22Rv1 (cell line): ENCODE measurements around the gene MAPRE3.

Experiments
- H3K27ac ChIP-seq: fragments of 450-650 bp; 2 replicates; pipeline ENCODE4 v1.5.1; 2017
- CTCF ChIP-seq: fragments of 450-650 bp; IDR thresholded peaks from 2 replicates; pipeline ENCODE4 v1.5.1; 2017; ENCODE audit warnings: mild to moderate bottlenecking
- ZFX ChIP-seq: fragments of 450-650 bp; IDR thresholded peaks from 2 replicates; pipeline ENCODE4 v1.6.1; 2017; ENCODE audit warnings: antibody characterized with exemption, borderline replicate concordance

MAPRE3 gene

GRCh38 chr2:27007416-27008374 lies 37.3 kb downstream of the MAPRE3 start:
- no peak overlapping the region for H3K27ac ChIP-seq
- TF ChIP-seq ZFX = no peak
- no peak for TF ChIP-seq CTCF

- H3K27ac ChIP-seq = no peak overlapping the region
- TF ChIP-seq CTCF = no peak
- TF ChIP-seq ZFX = no peak
Measured at GRCh38 chr2:27008678-27009077, 38.2 kb downstream of the MAPRE3 start.

- H3K27ac ChIP-seq = no peak overlapping the region
- TF ChIP-seq CTCF = no peak
- no peak for TF ChIP-seq ZFX
Measured at GRCh38 chr2:27009083-27009482, 38.6 kb downstream of the MAPRE3 start.

GRCh38 chr2:27009716-27010115 lies 39.3 kb downstream of the MAPRE3 start:
- no peak overlapping the region for H3K27ac ChIP-seq
- no peak for TF ChIP-seq CTCF
- TF ChIP-seq ZFX = no peak

- TF ChIP-seq ZFX (no peak), CTCF (no peak)
- H3K27ac ChIP-seq = no peak overlapping the region
Measured at GRCh38 chr2:27010139-27010538, 39.7 kb downstream of the MAPRE3 start.

- H3K27ac ChIP-seq = no peak overlapping the region
- TF ChIP-seq ZFX = no peak
- no peak for TF ChIP-seq CTCF
Measured at GRCh38 chr2:27013738-27014137, 43.3 kb downstream of the MAPRE3 start.

GRCh38 chr2:27014771-27015433 lies 44.5 kb downstream of the MAPRE3 start:
- no peak overlapping the region for H3K27ac ChIP-seq
- TF ChIP-seq ZFX (no peak), CTCF (no peak)
